ENCODE measurements around the gene TMTC1.

Gene TMTC1

DNA sequence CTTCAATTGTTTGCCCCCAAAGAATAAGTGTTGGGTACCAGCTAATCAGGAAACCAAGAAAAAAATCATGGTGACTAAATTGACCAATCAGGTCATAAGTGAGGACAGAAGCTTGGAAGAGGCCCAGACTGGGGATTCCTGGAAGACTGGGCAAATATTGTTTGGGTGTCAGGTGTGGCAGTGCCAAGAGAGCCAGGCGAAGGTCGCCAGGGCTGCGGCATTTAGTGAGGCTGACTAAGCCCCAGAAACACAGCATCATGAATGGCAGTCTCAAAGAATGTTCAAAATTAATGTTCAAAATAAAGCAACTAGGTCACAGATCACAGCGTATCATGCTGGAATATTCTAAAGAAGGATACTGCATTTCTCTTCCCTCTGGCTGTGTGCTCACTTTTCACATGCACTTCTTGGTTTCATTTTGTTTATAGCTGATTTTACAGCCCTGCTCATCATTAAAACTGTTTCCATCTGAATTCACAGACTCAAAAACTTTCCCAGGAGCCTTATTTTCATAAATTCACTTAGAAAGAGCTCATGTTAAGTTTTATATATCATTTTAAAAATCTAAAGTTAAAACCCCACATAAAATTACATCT is 201.0 kb downstream of the TMTC1 start:
- no peak for ATAC-seq
- TF ChIP-seq SNAI2 (CRISPR knock-in tag; IDR thresholded peaks at IDR 0.05) (no peak), CSDC2 (CRISPR knock-in tag; IDR thresholded peaks at IDR 0.05) (no peak), ARNTL (CRISPR knock-in tag; IDR thresholded peaks at IDR 0.05; ENCODE audit: borderline replicate concordance, low read depth) (no peak), ZNF8 (CRISPR knock-in tag; IDR thresholded peaks at IDR 0.05) (no peak), RARB (CRISPR knock-in tag; IDR thresholded peaks at IDR 0.05) (no peak), ZFP30 (CRISPR knock-in tag; IDR thresholded peaks at IDR 0.05) (no peak), BACH2 (CRISPR knock-in tag; IDR thresholded peaks at IDR 0.05; ENCODE audit: borderline replicate concordance) (no peak), TOX (CRISPR knock-in tag; IDR thresholded peaks at IDR 0.05; ENCODE audit: borderline replicate concordance) (no peak), ESRRG (CRISPR knock-in tag; IDR thresholded peaks at IDR 0.05) (no peak), ZNF70 (CRISPR knock-in tag; IDR thresholded peaks at IDR 0.05) (no peak), ZNF565 (CRISPR knock-in tag; conservative IDR thresholded peaks at IDR 0.05; ENCODE audit: low read depth) (no peak), CREB5 (CRISPR knock-in tag; IDR thresholded peaks at IDR 0.05; ENCODE audit: low read depth) (no peak), ZFP3 (CRISPR knock-in tag; IDR thresholded peaks at IDR 0.05) (no peak)
- TF ChIP-seq, protein P1, sequence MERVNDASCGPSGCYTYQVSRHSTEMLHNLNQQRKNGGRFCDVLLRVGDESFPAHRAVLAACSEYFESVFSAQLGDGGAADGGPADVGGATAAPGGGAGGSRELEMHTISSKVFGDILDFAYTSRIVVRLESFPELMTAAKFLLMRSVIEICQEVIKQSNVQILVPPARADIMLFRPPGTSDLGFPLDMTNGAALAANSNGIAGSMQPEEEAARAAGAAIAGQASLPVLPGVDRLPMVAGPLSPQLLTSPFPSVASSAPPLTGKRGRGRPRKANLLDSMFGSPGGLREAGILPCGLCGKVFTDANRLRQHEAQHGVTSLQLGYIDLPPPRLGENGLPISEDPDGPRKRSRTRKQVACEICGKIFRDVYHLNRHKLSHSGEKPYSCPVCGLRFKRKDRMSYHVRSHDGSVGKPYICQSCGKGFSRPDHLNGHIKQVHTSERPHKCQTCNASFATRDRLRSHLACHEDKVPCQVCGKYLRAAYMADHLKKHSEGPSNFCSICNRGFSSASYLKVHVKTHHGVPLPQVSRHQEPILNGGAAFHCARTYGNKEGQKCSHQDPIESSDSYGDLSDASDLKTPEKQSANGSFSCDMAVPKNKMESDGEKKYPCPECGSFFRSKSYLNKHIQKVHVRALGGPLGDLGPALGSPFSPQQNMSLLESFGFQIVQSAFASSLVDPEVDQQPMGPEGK (CRISPR knock-in tag; IDR thresholded peaks at IDR 0.05; ENCODE audit: borderline replicate concordance), result no peak
- TF ChIP-seq, protein P2, sequence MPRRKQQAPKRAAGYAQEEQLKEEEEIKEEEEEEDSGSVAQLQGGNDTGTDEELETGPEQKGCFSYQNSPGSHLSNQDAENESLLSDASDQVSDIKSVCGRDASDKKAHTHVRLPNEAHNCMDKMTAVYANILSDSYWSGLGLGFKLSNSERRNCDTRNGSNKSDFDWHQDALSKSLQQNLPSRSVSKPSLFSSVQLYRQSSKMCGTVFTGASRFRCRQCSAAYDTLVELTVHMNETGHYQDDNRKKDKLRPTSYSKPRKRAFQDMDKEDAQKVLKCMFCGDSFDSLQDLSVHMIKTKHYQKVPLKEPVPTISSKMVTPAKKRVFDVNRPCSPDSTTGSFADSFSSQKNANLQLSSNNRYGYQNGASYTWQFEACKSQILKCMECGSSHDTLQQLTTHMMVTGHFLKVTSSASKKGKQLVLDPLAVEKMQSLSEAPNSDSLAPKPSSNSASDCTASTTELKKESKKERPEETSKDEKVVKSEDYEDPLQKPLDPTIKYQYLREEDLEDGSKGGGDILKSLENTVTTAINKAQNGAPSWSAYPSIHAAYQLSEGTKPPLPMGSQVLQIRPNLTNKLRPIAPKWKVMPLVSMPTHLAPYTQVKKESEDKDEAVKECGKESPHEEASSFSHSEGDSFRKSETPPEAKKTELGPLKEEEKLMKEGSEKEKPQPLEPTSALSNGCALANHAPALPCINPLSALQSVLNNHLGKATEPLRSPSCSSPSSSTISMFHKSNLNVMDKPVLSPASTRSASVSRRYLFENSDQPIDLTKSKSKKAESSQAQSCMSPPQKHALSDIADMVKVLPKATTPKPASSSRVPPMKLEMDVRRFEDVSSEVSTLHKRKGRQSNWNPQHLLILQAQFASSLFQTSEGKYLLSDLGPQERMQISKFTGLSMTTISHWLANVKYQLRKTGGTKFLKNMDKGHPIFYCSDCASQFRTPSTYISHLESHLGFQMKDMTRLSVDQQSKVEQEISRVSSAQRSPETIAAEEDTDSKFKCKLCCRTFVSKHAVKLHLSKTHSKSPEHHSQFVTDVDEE (CRISPR knock-in tag; IDR thresholded peaks at IDR 0.05), result no peak

GRCh38 chr12:29582146-29582545 is 201.6 kb downstream of the TMTC1 start:
- ATAC-seq, result no peak
- TF ChIP-seq TOX (CRISPR knock-in tag; IDR thresholded peaks at IDR 0.05; ENCODE audit: borderline replicate concordance), result no peak
- no peak for TF ChIP-seq CREB5 (CRISPR knock-in tag; IDR thresholded peaks at IDR 0.05; ENCODE audit: low read depth)
- TF ChIP-seq, protein P3, sequence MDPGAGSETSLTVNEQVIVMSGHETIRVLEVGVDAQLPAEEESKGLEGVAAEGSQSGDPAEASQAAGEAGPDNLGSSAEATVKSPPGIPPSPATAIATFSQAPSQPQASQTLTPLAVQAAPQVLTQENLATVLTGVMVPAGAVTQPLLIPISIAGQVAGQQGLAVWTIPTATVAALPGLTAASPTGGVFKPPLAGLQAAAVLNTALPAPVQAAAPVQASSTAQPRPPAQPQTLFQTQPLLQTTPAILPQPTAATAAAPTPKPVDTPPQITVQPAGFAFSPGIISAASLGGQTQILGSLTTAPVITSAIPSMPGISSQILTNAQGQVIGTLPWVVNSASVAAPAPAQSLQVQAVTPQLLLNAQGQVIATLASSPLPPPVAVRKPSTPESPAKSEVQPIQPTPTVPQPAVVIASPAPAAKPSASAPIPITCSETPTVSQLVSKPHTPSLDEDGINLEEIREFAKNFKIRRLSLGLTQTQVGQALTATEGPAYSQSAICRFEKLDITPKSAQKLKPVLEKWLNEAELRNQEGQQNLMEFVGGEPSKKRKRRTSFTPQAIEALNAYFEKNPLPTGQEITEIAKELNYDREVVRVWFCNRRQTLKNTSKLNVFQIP (CRISPR knock-in tag; IDR thresholded peaks at IDR 0.05; ENCODE audit: borderline replicate concordance, low read depth), result no peak
- TF ChIP-seq ZC3H10 (CRISPR knock-in tag; IDR thresholded peaks at IDR 0.05), result no peak
- TF ChIP-seq ZNF70 (CRISPR knock-in tag; IDR thresholded peaks at IDR 0.05), result no peak
- TF ChIP-seq, protein P2 (CRISPR knock-in tag; IDR thresholded peaks at IDR 0.05), result no peak
- no peak for TF ChIP-seq BACH2 (CRISPR knock-in tag; IDR thresholded peaks at IDR 0.05; ENCODE audit: borderline replicate concordance)
